OCI-M1 (cell line): ENCODE measurements around the gene ANKRD53.
"Not testable (repeated sequence)": the region's sequence is repeated elsewhere in the genome, so short reads cannot be mapped to it uniquely, and the experiment has no call there.

Experiments used
- DNase-seq: peaks from one replicate; lab custom pipeline; 2025; lab: John Stamatoyannopoulos, UW

ANKRD53 gene

GRCh38 chr2:70992945-70993853, 14.8 kb downstream of the ANKRD53 start:
- no peak for DNase-seq

- peak; percentile 13 for DNase-seq
Observed at GRCh38 chr2:70994009-70994698, 15.7 kb downstream of the ANKRD53 start.

GRCh38 chr2:70994699-70995425, 16.4 kb downstream of the ANKRD53 start, which contains the start of gene TEX261:
TEX261 (minus strand) TSS chr2:70994873; CDS start chr2:70994757, 116 bp downstream.
- peak; percentile 89 for DNase-seq

- DNase-seq, result peak; percentile 47
Observed at GRCh38 chr2:70995426-70995729, 16.9 kb downstream of the ANKRD53 start.

GRCh38 chr2:70998885-70999284, 20.5 kb downstream of the ANKRD53 start:
- not testable (repeated sequence) for DNase-seq

GRCh38 chr2:70999362-70999761, 20.9 kb downstream of the ANKRD53 start:
- no peak for DNase-seq

GRCh38 chr2:70999931-71000330, 21.5 kb downstream of the ANKRD53 start:
- DNase-seq, result not testable (repeated sequence)

- DNase-seq, result peak; percentile 75
Observed at GRCh38 chr2:71000780-71001591, 22.6 kb downstream of the ANKRD53 start.

GRCh38 chr2:71001592-71001927, 23.1 kb downstream of the ANKRD53 start:
- no peak for DNase-seq

- DNase-seq, result no peak
Observed at GRCh38 chr2:71001981-71002570, 23.6 kb downstream of the ANKRD53 start.

GRCh38 chr2:71003396-71003795, 25.0 kb downstream of the ANKRD53 start:
- no peak for DNase-seq

GRCh38 chr2:71003966-71004755, 25.7 kb downstream of the ANKRD53 start:
- DNase-seq, result no peak

- no peak for DNase-seq
Observed at GRCh38 chr2:71004857-71005256, 26.4 kb downstream of the ANKRD53 start.

GRCh38 chr2:71005271-71006202, 27.1 kb downstream of the ANKRD53 start:
- DNase-seq, result peak; percentile 25

- DNase-seq, result no peak
Observed at GRCh38 chr2:71006323-71006722, 27.9 kb downstream of the ANKRD53 start.

GRCh38 chr2:71006955-71007799, 28.7 kb downstream of the ANKRD53 start:
- no peak for DNase-seq

GRCh38 chr2:71008342-71008741, 29.9 kb downstream of the ANKRD53 start:
- no peak for DNase-seq

- DNase-seq, result not testable (repeated sequence)
Observed at GRCh38 chr2:71011786-71012185, 33.4 kb downstream of the ANKRD53 start.
